NOMO-1 treated with dmso at 0.1 percent for 144 hours (cell line): ENCODE measurements around the gene F13A1.
A peak's percentile ranks its signal among the peaks of the same experiment; 100 is the strongest.
"Not testable (repeated sequence)": the region's sequence is repeated elsewhere in the genome, so short reads cannot be mapped to it uniquely, and the experiment has no call there.

Experiments
- DNase-seq: peaks from one replicate; lab custom pipeline; 2025; ENCODE audit not compliant: unreplicated experiment; lab: John Stamatoyannopoulos, UW

The F13A1 gene

DNA sequence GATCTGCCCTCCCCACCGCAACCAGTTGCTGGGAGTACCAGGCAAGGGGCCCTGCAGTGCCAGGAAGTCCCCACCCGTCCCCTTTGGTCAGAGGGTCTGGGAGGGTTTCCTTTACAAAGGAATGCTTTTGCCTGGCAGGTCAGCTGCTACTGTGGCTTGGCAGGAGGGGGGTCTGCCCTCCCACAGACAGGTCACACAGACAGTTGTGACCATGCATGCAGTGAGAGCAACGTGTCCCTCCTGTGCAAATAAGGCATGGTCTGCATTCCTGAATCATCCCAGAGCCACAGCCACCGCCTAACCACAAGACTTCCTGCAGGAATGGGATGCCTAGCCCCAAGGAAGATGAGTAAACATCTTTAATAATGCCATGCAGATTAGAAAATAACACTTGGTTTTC lies 439 bp upstream of the F13A1 start:
- no peak for DNase-seq

DNA sequence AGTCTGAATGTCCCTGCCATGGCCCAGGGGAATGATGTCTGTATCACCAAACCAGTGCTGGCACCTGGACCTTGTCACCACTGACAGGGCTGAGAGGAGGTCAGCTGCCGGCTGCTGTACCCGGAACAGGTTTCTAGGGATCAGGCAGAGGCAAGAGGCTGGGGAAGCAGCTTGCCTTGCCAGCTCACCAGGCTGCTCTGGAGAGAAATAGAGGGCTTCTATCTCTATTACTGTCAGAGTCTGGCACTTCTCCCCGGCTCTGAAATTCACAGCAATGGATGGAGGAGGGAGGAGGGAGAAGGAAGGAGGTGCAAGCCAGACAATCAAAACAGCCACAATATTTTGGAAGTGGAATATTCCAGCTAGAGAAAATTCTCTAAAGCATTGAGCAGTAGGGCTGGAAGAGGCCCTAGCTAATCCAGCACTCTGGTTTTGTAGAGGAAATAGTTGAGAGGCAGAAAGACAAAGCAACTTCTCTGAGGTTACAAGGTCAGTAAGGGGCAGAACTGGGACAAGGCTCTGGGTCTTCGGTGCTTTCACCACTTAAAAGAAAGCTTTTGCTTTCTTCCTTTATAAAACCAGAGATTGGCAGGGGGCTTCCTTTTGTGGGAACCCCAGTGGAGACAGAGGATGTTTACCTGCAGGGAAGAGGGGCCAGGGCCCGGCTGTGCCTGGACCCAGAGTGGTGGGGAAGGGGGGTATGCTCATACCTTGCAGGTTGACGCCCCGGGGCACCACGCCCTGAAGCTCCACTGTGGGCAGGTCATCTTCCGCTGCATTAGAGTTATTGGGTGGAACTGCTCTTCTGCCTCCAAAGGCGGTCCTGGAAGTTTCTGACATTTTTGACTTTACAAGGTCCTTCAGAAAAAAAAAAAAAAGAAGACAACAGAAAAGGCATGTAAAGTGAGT lies 2.4 kb downstream of the F13A1 start:
- DNase-seq, result no peak

DNA sequence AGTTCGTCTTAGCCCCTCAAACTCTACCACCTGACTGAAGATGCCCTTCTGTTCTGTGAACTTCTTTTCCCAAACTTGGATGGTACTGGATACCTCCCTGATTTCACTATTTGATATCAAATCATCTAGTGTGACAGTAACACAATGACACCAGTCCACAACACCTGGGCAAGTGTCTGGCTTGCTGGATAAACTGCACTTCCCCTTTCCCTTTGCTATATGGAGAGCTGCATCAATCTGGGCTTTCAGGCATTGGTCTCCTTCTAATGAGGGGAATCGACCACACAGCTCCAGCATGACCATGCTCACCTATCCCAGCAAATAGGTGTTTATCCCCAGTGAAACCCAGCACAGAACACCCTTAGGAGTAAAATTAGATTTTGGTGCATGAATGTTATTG lies 3.1 kb downstream of the F13A1 start:
- no peak for DNase-seq

DNA sequence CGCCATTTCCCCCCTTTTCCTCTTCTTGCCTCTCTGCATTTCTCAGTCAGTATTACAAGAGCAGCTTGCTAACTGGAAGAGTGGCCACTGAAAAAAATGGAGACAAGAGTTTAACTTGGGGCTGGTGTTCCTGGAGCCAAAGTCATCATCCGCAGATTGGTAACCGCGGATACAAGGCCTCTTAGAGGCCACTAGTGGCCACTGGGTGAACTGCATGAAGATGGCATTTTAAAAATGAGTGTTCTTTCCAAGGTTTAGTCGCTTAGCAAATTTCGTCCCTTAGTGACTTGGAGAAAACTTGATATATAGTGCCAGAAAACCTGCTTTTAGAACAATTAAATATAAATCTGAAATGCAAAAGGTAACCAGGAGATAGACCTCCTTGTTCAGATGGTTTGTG lies 4.8 kb downstream of the F13A1 start:
- DNase-seq, result no peak

DNA sequence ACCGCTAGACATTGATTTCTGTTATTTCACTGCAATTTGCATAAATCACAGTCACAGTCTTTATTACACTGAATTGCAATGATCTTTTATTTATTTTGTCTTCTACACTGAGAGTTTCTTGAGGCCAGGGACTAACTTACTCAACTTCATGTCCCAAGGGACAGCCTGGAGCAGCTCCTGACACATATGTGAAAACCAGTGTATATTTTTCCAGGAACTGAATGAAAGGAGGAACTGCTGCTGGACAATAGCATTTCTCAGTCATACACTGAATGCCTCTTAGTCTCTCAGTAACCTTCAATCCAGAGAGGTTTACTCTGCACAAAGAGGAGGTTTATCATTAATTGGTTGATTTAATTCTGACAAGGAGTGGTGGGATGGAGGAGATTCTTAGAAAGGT lies 5.9 kb downstream of the F13A1 start:
- DNase-seq, result no peak

DNA sequence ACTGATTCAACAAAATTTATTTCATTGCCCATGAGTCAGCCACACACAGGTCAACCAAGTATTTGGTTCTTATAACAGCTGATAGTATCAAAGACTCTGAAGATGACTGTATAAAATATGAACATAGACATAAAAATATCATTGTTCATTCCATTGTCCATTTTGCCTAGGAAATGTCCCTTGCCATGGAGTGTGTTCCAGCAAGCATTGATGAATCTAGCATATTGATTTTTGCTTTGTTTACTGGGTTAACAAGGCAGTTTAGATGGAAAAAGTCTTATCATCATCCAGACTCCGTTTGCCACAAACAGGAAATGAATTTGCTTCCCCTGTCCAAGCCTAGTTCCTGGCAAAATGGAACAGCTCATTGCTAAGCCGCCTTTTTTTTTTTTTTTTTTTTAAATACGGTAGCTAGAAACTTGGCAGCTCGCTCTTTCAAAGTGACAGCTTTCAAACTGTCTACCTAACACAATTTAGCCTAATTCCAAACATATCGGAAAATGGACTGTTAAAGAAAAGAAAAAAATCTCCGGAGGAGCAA lies 7.5 kb downstream of the F13A1 start:
- no peak for DNase-seq

DNA sequence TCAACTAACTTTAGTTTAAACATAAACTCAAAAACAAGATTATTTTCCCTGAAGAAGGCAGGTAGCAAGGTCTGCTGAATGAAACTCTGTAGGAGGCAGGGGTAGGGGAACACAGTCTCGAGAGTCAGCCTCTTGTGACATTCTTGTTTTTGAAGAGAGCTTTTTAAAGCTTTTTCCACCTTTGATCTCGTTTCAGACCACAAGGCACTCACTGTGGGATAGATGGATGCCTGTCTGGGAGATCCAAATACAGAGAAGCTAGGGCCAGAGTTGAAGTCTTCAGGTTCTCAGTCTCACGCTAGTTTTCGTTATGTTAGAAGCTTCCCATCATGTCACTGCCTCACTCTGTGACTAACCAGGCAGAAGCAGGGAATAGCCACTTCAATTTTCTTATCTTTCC lies 14.9 kb downstream of the F13A1 start:
- DNase-seq, result no peak

DNA sequence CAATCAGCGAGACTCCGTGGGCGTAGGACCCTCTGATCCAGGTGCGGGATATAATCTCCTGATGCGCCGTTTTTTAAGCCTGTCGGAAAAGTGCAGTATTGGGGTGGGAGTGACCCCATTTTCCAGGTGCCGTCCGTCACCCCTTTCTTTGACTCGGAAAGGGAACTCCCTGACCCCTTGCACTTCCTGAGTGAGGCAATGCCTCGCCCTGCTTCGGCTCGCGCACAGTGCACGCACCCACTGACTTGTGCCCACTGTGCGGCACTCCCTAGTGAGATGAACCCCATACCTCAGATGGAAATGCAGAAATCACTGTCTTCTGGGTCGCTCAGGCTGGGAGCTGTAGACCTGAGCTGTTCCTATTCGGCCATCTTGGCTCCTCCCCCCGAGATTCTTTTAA lies 20.1 kb downstream of the F13A1 start:
- not testable (repeated sequence) for DNase-seq

DNA sequence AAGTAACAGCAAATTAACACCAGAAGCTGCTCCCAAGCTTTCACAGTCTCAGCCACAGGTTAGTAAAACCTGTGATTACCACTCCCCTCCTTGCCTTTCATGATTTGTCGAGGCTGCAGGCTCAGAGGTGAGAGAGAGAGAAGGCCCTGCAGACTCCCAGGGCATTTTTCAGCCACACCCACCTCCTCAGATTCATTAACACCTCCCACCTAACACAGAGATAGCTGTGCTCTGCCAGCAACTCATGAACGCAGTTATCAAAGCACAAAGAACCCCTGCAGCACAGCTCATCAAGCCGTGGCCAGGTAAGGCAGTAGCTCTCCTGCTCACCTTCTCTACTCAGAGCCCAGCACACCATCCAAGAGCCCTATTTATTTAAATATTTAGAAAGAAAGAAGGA lies 27.1 kb downstream of the F13A1 start:
- DNase-seq, result no peak

DNA sequence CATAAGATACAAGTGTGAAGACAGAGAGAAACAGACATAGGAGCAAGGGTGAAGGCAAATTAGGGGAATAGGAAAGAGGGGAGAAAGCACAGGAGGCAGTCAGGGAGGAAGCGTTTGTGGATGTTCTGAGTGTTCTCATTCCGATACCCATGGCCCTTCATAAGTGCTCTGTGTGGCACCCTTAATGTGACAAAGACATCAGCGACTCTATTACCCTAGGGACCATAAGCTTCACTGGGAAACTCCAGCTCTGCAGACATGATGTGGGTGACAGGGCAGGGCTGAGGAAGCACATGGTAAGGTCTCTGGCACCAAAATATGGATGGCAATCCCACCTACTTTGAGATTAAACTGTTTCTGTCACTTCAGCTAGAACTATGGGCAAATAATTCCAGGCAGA lies 33.0 kb downstream of the F13A1 start:
- DNase-seq, result no peak

DNA sequence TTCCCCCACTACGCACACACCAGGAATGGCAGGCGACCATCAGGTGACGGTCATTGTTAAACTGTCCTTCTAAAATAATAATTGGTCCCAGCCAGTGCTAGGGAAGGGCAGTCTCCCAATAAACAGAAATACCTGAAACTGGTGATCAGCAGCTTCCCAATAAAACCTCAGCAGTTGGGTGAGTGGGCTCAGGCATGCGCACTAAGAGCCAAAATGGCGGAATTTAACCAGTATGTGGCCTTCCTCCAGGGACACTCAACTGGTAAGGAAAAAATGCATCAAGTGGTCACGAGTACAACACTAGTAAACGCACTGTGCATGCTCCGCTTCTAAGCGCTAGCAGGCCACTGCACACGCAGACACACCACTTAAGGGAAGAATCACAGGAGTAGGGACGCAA lies 34.8 kb downstream of the F13A1 start:
- DNase-seq, result no peak

DNA sequence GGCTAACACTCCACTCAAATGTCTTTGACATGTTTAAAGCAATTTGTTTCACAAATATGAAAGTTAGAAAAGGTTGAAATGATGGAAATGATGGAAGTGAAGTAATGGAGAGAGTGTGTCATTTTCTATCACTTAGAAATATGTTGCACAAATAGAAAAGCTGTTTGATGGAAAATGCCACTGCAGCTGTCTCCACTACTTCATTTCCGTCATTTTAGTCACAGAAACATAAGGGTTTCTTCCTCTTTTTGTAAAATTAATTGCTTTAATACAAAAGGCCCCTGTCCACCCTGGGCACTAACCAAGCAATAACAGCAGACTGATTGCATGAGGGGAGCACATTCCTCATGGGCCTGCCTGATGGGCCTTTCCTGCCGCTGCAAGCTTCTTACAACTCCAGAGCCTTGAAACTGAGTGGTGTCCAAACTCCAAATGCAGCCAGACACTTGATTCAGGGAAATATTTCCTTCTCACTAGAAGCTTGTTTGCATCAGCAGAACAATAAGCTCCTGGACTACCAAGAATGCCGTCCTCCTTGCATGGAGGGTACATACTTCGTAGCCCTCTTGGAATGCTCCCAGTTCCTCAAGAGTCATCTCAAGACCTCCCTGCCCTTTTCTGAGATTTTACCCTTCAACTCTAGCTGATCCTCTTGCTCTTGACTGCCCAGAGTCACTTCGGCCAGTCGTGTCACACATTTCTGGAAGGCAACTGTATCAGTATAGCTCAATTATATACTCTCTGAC lies 36.1 kb downstream of the F13A1 start:
- DNase-seq, result peak; percentile 9

DNA sequence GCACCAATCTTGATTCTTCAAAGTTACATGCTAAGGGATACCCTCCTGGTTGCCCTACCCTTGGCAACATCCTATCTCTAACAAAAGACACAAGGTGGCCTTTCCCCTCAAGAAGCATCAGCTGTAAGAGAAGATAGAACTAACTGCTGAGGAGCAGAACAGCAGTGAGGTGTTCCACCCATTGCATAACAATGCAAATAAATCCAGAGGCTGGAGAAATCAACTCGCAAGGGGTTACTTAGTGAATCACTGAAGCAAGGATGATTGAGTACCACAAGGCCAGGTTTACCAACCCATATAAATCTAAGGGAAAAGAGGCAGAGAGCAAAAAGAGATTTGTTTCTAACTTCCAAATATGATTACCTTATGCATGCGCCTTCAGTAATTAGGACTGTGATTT lies 36.7 kb downstream of the F13A1 start:
- DNase-seq, result no peak

DNA sequence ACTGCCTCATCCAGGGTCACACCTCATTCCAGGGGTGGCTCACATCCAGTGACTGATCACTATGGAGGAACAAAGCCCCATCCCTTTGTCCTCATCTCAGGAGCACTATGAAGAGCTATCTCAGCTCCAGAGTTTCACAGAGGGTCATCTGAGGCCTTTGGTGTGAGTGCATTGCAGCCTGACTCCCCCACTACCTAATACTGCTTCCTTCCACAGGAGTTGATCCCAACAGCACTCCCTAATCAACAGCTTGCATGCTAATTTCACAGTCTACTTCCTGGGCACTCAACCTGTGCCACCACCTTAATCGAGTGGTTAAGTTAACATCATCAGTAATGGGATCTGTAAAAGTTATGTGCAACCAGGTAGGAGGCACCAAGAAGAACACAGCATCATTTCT lies 37.7 kb downstream of the F13A1 start:
- no peak for DNase-seq

DNA sequence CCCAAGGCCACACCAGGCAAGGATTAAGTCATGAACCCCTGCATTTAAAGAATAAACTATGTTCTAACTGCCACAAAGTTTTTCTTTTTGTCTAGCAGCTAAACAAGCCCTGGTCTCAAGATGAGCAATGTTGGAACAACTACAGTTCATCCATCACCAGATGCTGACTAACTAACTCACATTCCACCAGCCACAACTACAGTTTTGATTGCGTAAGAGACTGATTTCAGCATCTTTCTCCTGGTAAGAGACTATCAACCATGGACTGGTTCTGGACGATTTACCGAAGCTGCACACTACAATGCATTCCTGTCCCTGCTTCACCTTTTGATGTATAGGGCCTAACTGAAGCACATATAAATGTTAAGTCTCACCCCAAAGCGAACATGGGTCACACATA lies 43.0 kb downstream of the F13A1 start:
- DNase-seq, result peak; percentile 28

DNA sequence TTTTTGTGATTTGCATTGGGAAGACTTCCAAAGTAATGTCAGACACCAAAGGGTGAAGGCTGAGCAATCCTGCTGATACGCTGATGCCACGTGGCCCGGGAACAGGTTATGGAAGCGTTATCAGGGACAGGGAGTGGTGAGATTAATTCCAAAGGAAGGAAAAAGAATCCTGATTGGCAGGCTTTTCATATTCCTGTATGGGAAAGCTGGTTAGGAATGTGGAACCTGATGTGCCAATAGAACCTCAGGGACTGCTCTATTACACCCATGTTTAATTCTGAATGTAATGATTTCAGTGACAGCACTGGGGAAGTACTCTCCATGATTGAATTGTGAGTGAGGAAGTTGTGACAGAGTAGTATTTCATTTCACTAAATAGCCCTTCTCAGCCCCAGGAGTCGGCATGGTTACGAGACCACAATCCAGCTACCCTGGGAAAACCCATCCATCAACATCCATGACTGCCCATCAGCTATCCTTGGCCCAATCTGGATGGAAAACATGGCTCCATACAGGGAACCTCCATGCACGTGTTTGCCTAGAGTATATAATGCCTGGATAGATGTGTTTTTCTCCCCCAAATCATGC lies 49.4 kb downstream of the F13A1 start:
- no peak for DNase-seq

DNA sequence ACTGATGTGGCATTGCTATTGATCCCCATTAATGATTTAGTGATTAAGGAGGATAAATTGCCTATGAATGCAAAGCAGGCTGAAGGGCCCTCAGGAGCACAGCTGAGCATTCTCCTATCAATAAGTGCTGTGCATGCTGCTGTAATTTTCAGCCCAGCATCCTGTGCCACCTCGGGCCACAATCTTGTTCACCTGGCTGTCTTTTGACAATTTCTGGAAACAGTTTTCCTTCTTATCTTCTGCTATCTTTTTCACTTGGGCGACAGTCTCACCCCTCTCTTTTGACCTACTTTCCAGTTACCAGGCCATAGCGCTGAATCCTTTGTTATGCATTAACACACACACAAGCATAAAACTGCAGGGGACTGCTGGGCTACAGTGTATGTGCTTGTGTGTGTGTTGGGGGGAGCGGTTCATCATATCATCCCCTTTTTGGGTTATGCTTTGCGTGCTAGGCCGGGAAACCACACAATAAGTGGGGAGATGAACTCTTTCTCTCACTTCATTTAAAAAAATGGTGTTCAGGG lies 60.2 kb downstream of the F13A1 start:
- no peak for DNase-seq

DNA sequence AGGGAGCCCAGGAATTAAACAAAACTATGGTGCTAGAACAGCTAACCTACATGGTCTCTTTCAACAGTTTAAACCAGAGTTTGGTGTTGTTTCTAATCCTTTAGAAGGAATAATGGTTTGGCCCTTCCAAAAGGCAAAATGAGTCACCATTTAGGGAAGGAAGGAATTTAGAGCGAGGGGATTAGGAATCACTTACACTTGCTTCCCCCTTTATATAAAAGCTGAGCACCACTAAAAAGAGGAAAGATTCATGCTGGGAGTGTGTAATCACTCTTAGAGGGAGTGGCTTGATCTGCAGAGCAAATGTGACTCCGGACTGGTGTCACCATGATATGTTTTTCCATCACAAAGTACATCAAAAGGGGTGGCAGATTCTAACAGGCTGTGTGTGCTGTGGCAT lies 63.6 kb downstream of the F13A1 start:
- no peak for DNase-seq

DNA sequence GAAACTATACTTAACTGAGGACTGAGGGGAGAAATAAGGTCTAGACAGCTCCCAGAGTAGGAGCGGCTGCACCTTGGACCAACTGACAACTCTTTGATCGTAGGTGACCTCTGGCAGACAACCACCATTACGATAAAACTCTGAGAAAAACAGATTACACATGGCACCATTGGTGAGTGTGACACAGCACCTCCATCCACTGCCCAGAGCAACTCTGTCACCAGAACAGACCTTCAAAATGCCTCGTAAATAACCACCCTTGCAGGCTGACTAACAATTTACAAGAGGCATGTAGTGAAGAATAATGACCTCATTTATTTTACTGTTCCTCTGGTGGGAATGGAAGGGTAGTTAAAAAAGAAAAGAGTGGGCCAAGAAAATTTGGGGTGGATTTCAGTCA lies 64.2 kb downstream of the F13A1 start:
- DNase-seq, result no peak

DNA sequence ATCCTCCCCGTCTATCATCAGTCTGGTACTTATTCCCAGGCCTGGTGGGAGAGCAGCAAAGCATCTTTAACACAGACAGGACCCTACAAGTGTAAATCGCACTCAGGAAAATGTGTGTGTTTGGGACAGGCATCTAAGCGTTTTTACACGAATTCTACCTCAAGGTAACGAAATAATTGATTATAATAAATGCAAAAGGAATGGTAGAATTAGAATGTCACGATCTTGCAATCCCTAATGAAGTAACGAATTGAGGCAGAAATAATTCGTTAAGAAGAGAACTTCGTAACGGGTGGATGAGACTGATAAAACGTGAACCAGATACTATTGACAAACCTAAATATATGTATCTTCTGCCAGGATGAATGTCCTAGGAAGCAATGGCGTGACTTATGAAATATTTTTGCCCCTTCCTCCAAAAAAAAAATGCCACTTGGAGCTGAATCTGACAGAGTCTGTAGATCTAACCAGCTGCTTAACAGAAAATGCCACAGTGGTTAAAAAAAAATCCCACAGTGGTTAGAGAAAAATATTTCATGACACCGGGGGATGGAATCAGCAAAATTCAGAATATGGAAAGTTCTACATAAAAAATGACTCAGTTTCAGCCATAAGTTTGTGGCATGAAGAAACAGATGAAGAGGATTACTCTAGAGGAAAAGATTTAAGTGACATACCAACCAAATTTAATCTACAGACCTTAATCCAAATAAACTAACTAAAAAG lies 68.7 kb downstream of the F13A1 start:
- DNase-seq, result no peak

DNA sequence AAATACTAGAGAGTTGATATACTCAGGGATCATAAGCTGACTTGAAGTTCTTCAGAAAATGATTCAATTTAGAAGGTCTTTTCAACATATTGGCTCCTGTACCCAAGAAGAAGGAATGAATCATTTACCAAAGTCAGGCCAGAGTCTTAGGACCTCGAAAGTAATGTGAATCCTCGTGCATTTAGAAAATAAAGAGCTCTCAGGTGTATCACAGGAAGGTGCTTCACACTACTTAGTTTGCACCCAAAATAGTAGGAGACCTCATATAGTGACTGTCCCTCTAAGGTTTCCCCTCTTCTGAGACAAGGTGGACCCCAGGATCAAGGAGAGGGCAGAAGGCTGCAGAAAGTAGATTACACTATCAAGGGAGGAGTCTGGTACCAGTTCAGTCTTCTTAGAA lies 71.8 kb downstream of the F13A1 start:
- no peak for DNase-seq
